GM12801 (cell line): ENCODE results near the gene CDCA3.

ENCODE experiments used
- TF ChIP-seq, protein P1 (sequence below): IDR thresholded peaks from one replicate; pipeline ENCODE4 v1.5.1; 2011; ENCODE audit warnings: control low read depth; ENCODE audit not compliant: insufficient read length; ENCODE audit errors: extremely low read depth

The CDCA3 gene

DNA sequence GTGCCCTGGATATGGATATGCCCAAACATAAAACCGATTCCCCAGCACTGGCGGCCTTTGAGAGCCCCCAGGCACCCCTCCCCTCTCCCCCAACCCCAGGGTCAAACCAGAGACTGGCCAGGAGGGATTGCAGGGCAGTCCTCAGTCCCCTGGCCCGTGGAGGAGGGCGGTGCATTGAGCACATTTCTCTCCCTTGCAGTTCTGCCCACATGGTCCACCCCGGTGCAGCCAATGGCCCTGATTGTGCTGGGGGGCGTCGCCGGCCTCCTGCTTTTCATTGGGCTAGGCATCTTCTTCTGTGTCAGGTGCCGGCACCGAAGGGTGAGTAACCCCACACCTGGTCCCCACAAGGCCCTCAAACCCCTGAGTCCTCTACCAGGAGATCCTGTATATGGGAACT is 32.9 kb downstream of the CDCA3 start:
- TF ChIP-seq, protein P1, sequence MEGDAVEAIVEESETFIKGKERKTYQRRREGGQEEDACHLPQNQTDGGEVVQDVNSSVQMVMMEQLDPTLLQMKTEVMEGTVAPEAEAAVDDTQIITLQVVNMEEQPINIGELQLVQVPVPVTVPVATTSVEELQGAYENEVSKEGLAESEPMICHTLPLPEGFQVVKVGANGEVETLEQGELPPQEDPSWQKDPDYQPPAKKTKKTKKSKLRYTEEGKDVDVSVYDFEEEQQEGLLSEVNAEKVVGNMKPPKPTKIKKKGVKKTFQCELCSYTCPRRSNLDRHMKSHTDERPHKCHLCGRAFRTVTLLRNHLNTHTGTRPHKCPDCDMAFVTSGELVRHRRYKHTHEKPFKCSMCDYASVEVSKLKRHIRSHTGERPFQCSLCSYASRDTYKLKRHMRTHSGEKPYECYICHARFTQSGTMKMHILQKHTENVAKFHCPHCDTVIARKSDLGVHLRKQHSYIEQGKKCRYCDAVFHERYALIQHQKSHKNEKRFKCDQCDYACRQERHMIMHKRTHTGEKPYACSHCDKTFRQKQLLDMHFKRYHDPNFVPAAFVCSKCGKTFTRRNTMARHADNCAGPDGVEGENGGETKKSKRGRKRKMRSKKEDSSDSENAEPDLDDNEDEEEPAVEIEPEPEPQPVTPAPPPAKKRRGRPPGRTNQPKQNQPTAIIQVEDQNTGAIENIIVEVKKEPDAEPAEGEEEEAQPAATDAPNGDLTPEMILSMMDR = no peak

DNA sequence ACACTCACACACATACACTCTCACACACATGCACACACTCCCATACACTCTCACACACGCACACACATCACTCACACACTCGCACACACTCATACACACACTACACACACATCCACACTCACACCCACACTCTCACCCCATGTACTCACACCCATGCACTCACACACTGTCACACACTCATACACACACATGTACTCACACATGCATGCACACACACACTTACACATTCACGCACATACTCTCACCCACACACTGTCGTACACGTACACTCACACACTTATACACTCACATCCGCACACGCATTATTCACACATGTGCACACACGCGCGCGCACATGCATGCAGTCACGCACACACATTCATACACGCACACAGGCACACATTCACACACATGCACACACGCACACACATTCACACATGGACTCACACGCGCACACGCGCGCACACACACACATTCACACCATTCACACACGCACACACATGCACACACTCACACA is 33.4 kb downstream of the CDCA3 start:
- TF ChIP-seq, protein P1 = no peak

DNA sequence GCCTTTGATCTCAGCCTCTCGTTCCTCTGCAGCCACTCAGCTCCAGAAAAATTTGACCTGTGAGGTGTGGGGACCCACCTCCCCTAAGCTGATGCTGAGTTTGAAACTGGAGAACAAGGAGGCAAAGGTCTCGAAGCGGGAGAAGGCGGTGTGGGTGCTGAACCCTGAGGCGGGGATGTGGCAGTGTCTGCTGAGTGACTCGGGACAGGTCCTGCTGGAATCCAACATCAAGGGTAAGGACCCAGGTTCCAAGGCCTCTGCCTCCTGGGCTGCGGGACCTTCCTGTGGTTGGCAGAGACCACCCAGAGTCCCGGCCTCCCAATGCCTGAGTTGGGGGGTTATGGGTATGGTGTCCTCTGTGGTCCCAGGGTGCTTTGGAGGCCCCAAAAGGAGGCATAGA is 34.0 kb downstream of the CDCA3 start:
- TF ChIP-seq, protein P1 = no peak

DNA sequence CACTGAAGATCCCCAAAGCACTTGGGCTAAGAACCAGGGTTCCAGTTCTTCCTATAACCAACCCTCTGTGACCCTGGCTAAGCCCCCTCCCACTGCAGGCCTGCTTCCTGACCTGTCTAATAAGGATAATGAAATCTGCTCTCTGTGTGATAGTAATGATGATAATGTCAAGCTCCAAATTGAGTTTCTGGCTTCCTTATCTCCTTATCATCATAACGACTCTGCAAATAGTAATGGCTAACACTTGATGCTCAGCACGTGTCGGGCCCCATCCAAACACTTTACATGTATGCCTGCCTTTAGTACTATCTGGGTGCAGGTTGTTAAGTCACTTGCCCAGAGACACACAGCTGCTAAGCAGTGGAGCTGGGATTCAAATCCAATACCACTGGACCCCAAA is 34.5 kb downstream of the CDCA3 start:
- TF ChIP-seq, protein P1 = no peak

DNA sequence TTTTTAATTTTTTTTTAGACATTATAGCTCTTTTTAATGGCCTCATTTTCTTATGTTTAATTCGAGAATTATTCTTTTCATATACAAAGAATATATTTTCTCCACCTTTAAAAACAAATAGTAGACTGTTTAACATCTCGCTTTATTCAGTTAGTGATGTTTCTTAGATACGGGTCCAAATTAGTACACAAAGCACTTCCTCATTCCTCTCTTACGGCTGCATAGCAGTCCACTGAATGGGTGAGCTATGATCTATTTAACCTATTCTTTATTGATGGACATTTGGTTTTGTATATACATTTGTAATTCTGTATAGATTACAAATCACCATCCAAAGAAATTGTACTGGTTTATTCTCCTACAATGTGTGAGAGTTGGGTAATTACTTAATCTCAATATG is 37.7 kb downstream of the CDCA3 start:
- TF ChIP-seq, protein P1 = no peak

DNA sequence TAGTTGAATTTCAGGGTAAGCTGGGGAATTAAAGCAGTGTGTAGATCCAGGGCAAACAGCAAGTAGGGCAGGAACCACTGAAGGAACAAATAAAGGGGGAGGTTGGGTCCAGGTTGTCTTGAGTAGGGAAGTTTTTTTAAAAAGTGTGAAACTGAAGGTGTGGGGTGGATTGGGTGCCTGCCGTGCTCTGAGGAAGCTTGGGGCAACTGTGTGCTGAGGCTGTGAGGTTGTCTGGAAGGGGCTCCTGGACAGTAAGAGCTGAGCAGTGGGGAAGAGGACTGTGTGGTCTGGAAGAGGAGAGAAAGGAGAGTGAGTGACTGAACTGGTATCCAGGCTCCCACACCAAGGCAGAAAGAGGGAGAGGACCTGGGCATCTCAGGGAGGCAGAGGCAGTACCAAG is 40.3 kb downstream of the CDCA3 start:
- TF ChIP-seq, protein P1 = no peak

DNA sequence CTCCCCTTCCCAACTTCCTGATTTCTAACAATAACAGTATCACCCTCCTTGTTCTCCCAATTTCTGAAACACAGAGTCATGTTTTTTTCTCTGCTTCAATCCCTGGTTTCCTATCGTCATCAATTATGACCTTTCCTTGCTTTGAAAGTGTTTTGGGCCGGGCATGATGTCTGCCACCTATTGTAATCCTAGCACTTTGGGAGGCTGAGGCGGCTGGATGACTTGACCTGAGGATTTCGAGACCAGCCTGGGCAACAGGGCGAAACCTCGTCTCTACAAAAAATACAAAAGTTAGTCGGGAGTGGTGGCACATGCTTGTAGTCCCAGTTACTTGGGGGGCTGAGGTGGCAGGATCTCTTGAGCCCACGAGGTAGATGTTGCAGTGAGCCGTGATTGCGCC is 42.0 kb downstream of the CDCA3 start:
- TF ChIP-seq, protein P1 = no peak

DNA sequence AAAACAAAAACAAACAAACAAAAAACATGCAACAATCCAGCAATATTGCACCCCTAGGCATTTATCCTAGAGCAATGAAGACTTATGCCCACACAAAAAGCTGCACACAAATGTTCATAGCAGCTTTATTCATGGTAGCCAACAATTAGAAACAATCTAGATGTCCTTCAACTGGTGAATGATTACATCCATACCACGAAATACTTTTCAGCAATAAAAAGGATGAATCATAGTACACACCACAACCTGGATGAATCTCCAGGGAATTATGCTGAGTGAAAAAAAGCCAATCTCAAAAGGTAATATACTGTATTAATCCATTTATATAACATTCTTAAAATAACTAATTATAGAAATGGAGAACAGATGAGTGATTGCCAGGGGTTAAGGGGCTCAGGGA is 43.9 kb downstream of the CDCA3 start:
- TF ChIP-seq, protein P1 = no peak
